C4-2B (cell line): Measurements from ENCODE around the gene MIS18BP1.

Experiments used
- ZFX ChIP-seq: fragments of 450-650 bp; IDR thresholded peaks from 2 replicates; pipeline ENCODE4 v1.6.1; 2017
- TF ChIP-seq, protein P1 (sequence below): fragments of 450-650 bp; conservative IDR thresholded peaks from 2 replicates; pipeline ENCODE4 v1.5.1; 2017; ENCODE audit warnings: mild to moderate bottlenecking

DNA sequence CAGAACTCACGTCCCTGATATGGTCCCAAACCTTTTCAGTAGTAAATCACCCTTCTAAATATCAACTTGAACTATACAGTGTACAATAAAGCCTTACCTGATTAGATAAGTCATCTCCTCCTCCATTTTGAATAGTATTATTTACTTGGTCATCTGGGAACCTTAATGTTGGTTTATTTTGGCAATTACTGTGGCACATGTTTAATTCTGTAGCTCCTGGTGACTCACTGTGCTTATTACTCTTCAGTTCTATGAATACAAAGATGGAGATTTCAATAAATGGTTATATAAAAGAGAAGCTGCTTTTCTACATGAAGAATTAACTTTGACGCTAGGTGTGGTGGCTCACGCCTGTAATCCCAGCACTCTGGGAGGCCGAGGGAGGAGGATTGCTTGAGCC is 25.4 kb downstream of the MIS18BP1 start:
- TF ChIP-seq, protein P1, sequence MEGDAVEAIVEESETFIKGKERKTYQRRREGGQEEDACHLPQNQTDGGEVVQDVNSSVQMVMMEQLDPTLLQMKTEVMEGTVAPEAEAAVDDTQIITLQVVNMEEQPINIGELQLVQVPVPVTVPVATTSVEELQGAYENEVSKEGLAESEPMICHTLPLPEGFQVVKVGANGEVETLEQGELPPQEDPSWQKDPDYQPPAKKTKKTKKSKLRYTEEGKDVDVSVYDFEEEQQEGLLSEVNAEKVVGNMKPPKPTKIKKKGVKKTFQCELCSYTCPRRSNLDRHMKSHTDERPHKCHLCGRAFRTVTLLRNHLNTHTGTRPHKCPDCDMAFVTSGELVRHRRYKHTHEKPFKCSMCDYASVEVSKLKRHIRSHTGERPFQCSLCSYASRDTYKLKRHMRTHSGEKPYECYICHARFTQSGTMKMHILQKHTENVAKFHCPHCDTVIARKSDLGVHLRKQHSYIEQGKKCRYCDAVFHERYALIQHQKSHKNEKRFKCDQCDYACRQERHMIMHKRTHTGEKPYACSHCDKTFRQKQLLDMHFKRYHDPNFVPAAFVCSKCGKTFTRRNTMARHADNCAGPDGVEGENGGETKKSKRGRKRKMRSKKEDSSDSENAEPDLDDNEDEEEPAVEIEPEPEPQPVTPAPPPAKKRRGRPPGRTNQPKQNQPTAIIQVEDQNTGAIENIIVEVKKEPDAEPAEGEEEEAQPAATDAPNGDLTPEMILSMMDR = no peak
- no peak for TF ChIP-seq ZFX
